GM19452 (cell line): ENCODE measurements around the gene KRT39.
"Not testable (repeated sequence)": the region's sequence is repeated elsewhere in the genome, so short reads cannot be mapped to it uniquely, and the experiment has no call there.

Experiments
- ATAC-seq: cut with Tn5 transposase; IDR thresholded peaks from one replicate; pipeline ENCODE4 v1.9.1; 2021; ENCODE audit not compliant: unreplicated experiment

KRT39 gene

DNA sequence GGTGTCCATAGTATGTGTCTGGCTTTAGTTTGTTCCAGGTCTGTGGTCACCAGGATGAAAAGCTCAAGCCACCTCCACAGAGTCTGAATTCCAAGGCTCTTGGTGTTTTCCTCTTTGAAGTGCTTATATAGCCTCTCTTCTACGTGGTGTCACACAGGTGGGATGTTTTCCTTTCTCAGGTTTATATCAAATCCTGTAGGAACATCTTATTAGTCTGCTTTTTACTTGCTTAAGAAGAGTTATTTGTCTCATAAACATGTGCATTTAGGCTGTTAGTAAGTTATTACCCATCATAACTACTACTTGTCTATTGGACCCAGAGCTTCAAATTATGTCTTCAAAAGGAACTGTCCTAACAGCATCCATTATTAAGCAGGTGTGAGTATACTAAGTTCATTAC lies at the start of gene KRT39:
KRT39 (minus strand) TSS at position 101 of the 400 bp plus-strand sequence; CDS start at position 9, 92 bp downstream.
- ATAC-seq: no peak

DNA sequence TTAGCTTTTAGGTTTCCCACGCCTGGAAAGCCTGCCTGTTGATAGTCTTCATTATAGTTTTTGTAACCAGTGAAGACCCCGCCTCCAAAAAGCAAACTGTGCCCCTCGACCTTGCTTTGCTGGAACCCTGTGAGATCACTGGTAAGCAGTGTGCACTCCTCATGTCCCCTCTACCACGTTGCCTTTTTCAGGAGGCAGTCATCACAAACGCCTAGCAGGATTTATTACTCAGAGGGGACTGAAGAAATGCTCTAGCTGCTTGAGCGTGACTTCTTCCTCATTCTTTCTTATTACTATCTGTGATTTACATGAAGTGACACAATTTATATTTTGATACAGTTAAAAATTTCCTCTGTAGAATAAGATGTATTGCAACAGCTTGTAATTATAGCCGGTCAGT lies 48.7 kb upstream of the KRT39 start:
- no peak for ATAC-seq

- no peak for ATAC-seq
Measured at GRCh38 chr17:41013606-41014005, 46.9 kb upstream of the KRT39 start.

- ATAC-seq: no peak
Measured at GRCh38 chr17:41013181-41013580, 46.4 kb upstream of the KRT39 start.

GRCh38 chr17:41012326-41013120 lies 45.8 kb upstream of the KRT39 start:
- no peak for ATAC-seq

DNA sequence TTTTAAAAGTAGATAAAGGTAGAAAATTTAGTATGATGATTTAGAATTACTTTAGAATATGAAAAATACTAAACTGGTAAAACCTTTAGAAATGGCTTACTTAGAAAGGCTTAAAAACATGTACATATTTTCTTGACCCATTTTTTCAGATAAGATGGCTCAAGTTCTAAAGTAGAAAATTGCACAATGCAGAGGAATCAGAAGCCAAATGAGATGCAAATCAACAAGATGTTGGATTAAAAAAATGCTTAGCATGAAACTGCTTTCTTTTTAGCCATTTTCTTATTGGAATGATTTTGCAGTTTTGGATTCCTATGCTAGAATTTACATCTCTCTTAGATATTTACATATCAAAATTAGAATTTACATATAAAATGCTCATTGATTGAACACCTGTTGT lies 43.7 kb upstream of the KRT39 start:
- ATAC-seq: no peak

DNA sequence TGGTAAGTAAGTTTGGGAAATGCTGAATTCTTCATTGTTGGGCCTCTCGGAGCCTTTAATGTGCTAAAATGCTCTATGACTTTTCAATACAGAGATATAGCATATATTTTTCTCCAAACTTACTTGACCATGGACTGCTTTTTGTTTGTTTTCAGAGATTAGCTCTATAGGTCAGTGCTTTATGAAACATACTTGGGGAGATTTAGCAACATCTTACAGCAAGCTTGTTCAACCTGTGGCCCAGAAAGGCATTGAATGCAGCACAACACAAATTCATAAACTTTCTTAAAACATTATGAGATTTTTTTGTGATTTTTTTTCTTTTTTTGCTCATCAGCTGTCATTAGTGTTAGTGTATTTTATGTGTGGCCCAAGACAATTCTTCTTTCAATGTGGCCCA lies 43.2 kb upstream of the KRT39 start:
- no peak for ATAC-seq

GRCh38 chr17:41009301-41009760 lies 42.6 kb upstream of the KRT39 start:
- ATAC-seq: no peak

DNA sequence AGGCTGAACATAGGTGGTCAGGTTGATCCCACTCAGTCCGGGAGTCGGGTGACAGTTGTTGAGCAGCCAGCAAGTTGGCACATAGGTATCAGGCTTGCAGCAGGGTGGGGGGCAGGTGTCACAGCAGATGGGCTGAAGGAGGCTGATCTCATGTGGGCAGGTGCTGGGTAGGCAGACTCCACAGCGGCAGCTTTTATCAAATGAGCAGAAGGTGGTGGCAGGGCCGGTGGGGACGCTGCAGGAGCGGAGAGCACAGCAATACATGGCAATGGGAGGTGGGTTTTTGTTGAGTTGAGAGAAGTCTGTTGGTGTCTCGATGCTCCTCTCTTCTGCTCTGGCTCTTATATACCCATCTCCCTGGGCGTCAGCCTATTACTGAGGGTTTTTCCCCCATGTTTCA lies 42.1 kb upstream of the KRT39 start, which contains the start of gene KRTAP3-1:
KRTAP3-1 (minus strand) TSS at position 318 of the 400 bp plus-strand sequence; CDS start at position 264, 54 bp downstream.
- ATAC-seq: no peak

DNA sequence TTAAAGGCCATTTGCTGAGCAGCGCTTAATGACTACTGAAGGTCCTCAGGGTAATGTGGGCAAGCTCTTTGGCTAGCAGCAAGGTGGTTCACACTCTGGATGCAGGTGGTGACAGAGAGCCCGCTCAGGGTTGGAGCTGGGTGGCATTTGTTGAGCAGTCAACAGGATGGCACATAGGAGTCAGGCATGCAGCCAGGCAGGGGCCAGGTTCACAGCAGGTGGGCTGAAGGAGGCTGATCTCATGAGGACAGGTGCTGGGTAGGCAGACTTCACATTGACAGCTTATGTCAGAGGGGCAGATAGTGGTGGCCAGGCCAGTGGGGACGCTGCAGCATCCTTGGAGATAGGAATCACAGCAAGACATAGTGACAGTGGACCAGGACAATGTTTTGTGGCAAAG lies 37.6 kb upstream of the KRT39 start:
- ATAC-seq: no peak

- ATAC-seq: no peak
Measured at GRCh38 chr17:41003926-41004325, 37.2 kb upstream of the KRT39 start.

- ATAC-seq: no peak
Measured at GRCh38 chr17:41002814-41003213, 36.1 kb upstream of the KRT39 start.

- ATAC-seq: no peak
Measured at GRCh38 chr17:41001795-41002194, 35.0 kb upstream of the KRT39 start.

GRCh38 chr17:40999563-40999962 lies 32.8 kb upstream of the KRT39 start, which contains the start of gene KRTAP3-2:
Gene KRTAP3-2, minus strand, starts transcription at chr17:40999906. Its CDS starts 53 bp downstream, at chr17:40999853.
- not testable (repeated sequence) for ATAC-seq

- ATAC-seq: no peak
Measured at GRCh38 chr17:40997361-40997760, 30.6 kb upstream of the KRT39 start.

GRCh38 chr17:40996829-40997228 lies 30.1 kb upstream of the KRT39 start:
- ATAC-seq: no peak

DNA sequence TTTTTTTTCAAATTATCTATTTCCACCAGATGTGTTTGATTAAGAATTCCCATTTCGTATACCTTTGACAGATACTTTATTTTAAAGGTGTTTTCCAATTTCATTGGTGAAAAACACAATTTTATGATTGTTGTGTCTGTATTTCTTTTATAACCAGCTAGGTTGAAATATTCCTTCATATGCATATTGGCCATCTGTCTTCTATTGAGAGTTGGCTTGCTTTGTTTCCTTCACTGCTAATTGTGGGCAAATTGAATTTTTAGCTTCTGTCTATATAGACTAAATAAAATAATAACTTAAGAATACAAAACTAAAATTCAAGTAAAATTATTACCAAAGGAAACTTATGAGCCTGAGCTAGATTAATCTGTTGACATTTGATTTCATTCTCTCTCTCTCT lies 28.4 kb upstream of the KRT39 start:
- ATAC-seq: no peak

GRCh38 chr17:40993839-40994238 lies 27.1 kb upstream of the KRT39 start, which contains the start of gene KRTAP3-3:
Gene KRTAP3-3, minus strand, starts transcription at chr17:40994164. Its CDS starts 67 bp downstream, at chr17:40994097.
- ATAC-seq: no peak

- no peak for ATAC-seq
Measured at GRCh38 chr17:40993084-40993483, 26.3 kb upstream of the KRT39 start.

DNA sequence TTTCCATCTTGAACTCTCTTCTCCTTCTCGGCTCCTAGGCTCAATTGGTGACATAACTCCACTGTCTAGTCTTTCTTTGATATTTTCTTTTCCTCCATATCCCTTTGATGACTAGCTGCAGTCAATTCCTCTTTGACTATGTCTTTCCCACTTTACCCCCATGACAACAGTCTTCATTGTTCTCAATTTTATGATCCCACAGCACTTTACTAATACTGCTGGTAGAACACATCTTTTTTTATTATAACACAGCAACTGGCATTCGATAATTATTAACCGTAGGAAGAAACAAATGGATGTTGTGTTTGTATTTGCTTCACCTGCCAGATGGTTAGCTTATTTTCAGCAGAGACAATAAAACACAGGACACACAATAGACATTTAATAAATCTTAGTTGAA lies 25.9 kb upstream of the KRT39 start:
- ATAC-seq: no peak

DNA sequence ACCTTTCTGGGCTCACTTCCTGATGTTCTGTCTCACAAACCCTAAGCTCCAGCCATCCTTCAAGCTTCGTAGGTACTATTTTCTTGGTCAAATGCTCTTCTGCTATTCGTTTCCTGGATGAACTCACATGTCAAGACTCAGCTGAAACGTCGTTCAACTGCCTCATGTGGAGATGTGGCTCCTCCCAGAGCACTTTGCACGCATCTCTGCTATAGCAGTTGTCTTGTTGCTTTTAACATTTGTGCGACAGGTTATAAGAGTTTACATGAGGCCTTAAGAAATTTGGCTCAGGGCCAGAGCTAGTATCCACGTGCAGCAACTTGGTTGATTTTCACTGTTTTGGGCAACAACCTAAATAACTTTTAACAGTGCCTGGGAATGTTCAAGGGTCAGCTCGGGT lies 20.2 kb upstream of the KRT39 start:
- ATAC-seq: no peak

- no peak for ATAC-seq
Measured at GRCh38 chr17:40984226-40984625, 17.5 kb upstream of the KRT39 start, which contains the start of gene KRT40. Gene KRT40, minus strand, starts transcription at chr17:40984326. Its CDS starts 53 bp downstream, at chr17:40984273.
